GM18868 (cell line): Measurements from ENCODE around the gene AZIN2.
"Not testable (repeated sequence)": the region's sequence is repeated elsewhere in the genome, so short reads cannot be mapped to it uniquely, and the experiment has no call there.

ENCODE experiments used
- ATAC-seq: cut with Tn5 transposase; IDR thresholded peaks from one replicate; pipeline ENCODE4 v1.9.1; 2021; ENCODE audit warnings: mild to moderate bottlenecking, moderate library complexity; ENCODE audit not compliant: unreplicated experiment

Gene AZIN2

GRCh38 chr1:33056426-33056825 lies 24.5 kb upstream of the AZIN2 start:
- ATAC-seq = no peak

- no peak for ATAC-seq
Measured at GRCh38 chr1:33057095-33057494, 23.9 kb upstream of the AZIN2 start.

GRCh38 chr1:33060579-33061083 lies 20.3 kb upstream of the AZIN2 start:
- ATAC-seq = no peak

- no peak for ATAC-seq
Measured at GRCh38 chr1:33061834-33062233, 19.1 kb upstream of the AZIN2 start.

GRCh38 chr1:33064284-33064683 lies 16.7 kb upstream of the AZIN2 start:
- not testable (repeated sequence) for ATAC-seq

- ATAC-seq = no peak
Measured at GRCh38 chr1:33065301-33065700, 15.7 kb upstream of the AZIN2 start.

- ATAC-seq = not testable (repeated sequence)
Measured at GRCh38 chr1:33066477-33066876, 14.5 kb upstream of the AZIN2 start.

- not testable (repeated sequence) for ATAC-seq
Measured at GRCh38 chr1:33068108-33068507, 12.8 kb upstream of the AZIN2 start.

- no peak for ATAC-seq
Measured at GRCh38 chr1:33070628-33071027, 10.3 kb upstream of the AZIN2 start.

- no peak for ATAC-seq
Measured at GRCh38 chr1:33072707-33073106, 8.2 kb upstream of the AZIN2 start.

- no peak for ATAC-seq
Measured at GRCh38 chr1:33074193-33074945, 6.6 kb upstream of the AZIN2 start.

GRCh38 chr1:33078030-33078591 lies 2.8 kb upstream of the AZIN2 start:
- ATAC-seq = no peak

GRCh38 chr1:33080373-33080772 lies 580 bp upstream of the AZIN2 start:
- ATAC-seq = no peak

GRCh38 chr1:33081554-33082305 lies 777 bp downstream of the AZIN2 start:
- no peak for ATAC-seq

GRCh38 chr1:33082575-33083108 lies 1.7 kb downstream of the AZIN2 start:
- ATAC-seq = no peak

- ATAC-seq = no peak
Measured at GRCh38 chr1:33085332-33085731, 4.4 kb downstream of the AZIN2 start.

GRCh38 chr1:33086384-33086850 lies 5.5 kb downstream of the AZIN2 start:
- ATAC-seq = no peak

- no peak for ATAC-seq
Measured at GRCh38 chr1:33087677-33088076, 6.7 kb downstream of the AZIN2 start.

- no peak for ATAC-seq
Measured at GRCh38 chr1:33088119-33088906, 7.4 kb downstream of the AZIN2 start.

GRCh38 chr1:33089457-33089856 lies 8.5 kb downstream of the AZIN2 start:
- no peak for ATAC-seq

- ATAC-seq = no peak
Measured at GRCh38 chr1:33092438-33092837, 11.5 kb downstream of the AZIN2 start.
